H4 (cell line): ENCODE measurements around the gene SLBP. TPM values are rescaled to one million over a fixed set of nuclear protein-coding genes. Genes with fewer than 3 reads are reported as not detected.

ENCODE experiments used
- DNase-seq: peaks from one replicate; pipeline ENCODE4 v3.0.0-alpha.2; 2015; ENCODE audit warnings: low spot score
- total RNA-seq: library from RNA; depleted of rRNA; stranded (reverse); fragments of >200 nt; shearing (Covaris generic); gene quantifications from 2 replicates; pipeline ENCODE4 v1.2.3, GENCODE V29; 2014

Gene SLBP
- total RNA-seq, 1 experiment from 2014 or later: 185 TPM

DNA sequence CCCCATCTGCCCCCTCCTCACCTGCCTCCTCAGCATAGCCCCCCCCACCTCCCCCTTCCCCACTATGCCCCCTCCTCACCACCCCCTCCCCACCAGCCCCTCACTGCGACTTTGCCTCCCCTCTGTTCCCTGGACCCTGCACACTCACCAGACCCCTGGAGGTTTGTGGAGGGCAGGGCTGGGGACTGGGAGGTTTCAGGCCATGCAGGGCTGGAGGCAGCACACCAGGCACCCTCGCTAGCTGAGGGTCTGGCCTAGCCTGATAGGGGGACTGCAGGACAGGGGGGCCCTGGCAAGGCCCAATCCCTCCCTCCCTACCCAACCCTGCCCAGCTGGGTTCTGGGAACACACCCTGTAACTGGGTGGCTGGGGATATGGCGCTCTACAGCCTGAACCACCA is 37.3 kb upstream of the SLBP start:
- no peak for DNase-seq

DNA sequence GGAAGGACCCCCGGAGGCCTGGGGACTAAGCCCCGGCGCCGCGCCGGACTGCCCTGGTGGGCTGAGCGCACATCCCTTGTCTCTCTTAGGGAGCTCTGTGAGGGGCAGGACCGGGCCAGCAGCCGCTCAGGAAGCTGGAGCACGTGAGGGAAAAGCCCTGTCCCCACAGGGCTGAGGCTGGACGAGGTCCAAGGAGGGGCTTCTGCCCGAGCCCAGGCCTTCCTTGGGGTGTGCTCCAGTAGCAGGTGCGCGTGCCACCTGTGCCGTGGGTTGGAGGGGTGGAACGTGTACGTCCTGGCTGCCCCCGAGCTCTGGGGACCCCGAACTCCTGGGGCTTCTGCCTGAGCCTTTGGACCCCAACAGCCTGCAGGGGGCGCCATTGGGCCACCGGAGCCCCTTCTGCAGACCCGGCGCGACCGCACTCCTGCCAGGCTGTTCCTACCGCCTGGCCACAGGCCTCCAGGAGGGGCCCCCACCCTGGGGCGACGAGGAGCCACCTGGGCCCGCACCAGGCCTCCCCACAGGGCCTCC is 36.4 kb upstream of the SLBP start:
- DNase-seq: peak; percentile 70

DNA sequence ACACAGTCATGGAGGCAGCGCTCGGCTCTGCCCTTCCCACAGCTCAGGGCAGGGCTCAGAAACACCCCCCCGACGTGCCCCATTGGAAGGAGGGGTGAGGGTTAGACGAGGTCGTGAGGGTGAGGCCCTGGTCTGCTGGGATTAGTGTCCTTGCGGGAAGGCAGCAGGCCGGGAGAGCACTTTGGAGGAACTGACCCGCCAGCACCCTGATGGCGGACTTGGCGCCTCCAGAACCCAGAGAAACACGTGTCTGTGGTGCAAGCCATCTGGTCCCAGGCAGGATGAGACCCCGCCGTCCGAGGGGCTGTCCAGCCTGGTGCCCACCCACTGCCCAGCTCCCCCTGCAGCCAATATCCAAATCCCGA is 35.5 kb upstream of the SLBP start:
- no peak for DNase-seq

DNA sequence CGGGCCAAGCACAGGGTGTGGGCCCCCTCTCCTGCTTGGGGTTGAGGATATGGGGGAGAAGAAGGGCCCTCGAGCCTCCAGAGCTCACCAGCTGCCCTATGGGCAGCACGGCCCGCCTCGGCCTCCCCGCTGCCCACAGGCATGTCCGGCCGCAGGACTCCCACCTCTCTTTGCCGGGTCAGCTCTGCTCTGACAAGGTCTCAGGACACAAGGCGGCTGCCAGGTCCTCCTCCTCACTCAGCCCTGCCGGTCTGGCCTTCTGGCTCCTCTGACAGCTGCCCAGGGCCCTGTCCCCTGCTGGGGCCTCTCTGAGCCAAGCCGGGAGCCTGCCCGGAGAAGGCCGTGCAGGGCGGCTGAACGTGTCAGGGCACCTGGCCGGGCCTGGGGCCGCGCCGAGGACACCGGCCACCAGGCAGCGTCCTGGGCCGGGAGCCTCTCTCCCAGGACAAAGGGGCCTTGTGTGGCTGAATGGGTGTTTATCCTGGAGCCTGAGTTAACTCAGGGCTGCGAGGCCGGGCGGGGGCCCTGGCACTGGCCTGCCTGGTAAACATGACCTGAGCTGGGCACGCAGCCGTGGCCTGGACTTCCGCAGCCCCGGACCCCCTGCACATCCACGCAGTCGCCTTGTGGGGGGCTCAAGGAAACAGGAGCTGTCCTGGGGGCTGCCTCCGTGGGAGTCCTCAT is 34.9 kb upstream of the SLBP start:
- DNase-seq: no peak

DNA sequence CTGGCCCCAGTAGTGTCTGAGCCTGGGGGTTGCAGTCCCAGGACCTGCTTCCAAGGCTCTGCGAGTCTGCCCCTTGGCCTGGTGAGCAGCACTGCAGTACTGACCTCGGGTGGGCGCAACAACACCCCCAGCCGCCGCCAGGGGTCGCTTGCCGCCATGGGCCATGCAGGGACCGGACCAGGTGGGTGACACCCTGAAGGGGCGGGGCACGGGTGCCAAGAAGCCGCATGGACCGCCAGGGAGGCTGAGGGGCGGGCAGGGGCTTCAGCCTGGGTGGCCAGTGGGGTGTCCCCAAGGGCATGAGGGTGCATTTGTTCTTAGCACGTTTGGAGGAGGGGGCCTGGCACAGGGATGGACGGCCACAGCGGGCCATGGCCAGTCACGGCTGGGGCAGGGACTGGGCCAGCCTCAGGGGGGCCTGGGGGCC is 34.2 kb upstream of the SLBP start:
- peak; percentile 65 for DNase-seq

DNA sequence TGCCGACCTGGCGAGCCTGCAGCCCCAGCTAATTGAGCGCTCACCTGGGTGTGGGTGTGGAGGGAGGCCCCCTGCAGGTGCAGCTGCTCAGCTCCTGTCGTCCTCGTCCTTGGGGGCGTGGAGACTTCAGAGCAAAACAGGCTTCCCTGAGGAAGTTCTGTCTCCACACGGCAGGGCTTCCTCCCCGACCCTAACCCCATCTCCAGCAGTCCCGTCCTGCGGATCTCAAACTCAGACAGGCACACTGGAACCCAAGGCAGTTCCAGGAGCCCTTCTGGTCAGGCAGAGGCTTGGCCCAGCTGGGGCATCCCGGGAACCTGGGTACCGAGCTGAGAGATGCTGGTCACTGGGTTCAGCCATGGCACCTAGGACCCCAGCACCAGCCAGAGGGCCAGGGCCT is 33.6 kb upstream of the SLBP start:
- no peak for DNase-seq

DNA sequence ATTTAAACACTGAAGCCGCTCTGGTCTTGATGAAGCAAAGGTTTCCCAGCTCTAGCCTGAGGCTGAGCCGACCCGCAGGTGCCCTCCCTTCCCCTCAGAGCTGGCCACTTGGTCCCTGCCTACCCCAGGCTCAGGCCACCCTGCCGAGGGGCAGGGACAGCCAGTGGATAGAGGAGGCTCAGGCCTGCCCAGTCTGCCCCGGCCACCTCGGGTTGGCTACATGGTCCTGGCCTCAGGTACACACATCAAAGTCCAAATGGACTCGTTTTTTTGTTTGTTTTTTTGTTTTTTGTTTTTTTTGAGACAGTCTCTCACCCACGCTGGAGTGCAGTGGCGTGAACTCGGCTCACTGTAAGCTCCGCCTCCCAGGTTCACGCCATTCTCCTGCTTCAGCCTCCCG is 33.0 kb upstream of the SLBP start:
- no peak for DNase-seq

DNA sequence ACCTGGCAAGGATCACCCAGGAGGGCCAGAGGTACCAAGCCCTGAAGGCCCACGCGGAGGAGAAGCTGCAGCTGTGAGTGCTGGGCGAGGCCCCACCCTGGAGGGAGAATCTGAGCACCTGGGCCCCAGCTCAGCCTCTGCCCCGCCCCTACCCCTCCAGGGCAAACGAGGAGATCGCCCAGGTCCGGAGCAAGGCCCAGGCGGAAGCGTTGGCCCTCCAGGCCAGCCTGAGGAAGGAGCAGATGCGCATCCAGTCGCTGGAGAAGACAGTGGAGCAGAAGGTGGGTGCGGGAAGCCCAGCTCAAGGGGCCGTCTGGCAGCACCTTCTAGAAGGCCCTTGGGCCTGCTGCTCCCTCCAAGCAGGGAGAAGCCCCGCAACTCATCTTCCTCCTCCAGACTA is 32.4 kb upstream of the SLBP start:
- no peak for DNase-seq

DNA sequence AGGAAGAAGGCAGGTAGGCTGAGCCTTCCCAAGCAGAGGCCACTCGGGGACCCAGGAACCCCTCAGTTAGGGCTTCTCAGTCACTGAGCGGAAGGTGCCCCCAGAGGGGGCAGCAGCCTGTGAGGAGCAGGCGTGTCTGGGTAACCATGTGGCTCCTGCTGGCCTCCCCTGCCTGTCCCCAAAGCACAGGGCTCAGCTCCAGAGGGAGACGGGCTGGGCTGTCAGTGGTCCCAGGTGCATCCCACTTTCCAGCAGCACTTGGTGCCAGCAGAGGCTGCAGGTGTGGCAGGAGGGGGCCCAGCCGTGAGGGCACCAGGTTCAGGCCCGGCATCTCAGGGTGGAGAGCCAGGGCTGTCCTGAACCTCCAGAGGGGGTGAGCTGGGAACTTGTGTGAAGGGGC is 31.9 kb upstream of the SLBP start:
- DNase-seq: no peak

DNA sequence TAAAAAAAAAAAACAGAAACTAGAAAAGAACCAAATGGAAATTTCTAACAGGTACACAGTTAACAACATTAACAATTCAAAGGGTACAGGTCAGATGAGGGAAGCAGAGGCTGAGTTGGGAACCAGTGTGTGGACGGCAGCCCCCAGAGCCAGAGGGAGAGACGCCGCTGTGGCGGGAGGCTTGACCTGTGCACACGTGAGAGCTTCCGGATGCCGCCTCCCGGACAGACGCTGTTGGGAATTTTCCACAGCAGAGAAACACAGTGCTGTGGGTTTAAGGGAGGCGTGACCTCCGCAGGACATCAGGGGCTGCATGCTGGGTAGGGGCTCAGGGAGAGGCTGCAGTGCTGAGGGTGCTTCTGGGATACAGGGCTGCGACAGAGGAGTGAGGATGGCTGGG is 31.4 kb upstream of the SLBP start:
- no peak for DNase-seq

DNA sequence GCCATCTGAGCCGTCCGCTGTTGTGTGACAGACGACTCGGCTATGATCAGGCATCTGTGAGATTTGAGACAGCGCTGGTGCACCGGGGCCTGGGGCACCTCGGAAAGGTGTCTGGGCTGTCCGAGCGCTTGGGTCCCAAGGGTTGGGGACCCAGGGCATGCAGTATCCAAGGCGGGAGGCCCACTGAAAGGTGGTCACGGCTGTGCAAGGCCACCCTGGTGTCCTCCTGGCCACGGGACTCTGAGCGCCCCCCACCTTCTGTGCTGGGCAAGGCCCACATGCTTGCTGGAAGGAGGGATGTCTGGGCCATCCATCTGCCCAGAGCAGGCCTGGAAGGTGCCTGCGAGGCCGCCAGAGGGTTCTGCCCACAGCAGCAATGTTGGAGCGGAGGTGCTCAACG is 29.1 kb upstream of the SLBP start:
- no peak for DNase-seq

DNA sequence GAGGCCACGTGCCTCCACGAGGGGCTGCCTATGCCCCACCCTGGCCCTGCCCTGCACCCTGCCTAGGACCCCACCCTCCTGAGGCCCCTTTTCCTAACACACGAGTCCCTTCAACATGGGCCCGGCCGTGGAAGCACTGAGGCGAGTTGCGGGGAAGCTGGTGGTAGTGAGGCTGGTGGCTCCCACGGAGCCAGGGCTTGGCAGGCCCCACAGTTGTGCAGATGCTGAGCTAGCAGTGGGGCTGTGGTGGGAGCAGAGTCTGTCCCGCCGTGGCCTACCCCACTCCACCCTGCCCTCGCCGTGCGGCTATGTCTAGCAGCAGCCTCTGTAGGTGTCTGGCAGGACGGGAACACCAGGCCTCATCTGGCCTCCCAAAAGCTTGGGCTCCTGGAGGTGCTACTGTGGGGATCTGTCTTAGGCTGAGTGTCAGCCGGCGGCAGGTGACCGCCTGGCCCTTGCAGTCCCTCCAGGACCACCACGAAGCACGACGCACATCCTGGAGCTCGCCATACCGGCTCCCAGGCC is 28.0 kb upstream of the SLBP start:
- DNase-seq: no peak

DNA sequence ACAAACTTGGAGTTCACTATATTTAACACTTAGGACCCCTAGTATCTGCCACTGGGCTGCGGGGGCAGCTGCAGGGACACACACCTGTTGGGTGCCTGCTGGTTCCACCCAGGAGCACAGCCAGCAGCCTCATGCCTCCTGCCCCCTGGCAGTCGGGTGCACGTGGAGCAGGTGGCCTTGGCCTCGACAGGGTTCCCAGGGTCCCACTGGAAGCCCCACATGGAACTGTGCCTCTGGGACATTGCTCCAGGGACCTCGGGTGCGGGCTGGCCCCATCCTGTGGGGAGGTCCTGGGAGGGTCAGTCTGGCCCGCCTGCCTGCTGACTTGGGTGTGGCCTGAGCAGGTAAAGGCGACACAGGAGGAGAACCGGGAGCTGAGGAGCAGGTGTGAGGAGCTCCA is 27.2 kb upstream of the SLBP start:
- DNase-seq: no peak

DNA sequence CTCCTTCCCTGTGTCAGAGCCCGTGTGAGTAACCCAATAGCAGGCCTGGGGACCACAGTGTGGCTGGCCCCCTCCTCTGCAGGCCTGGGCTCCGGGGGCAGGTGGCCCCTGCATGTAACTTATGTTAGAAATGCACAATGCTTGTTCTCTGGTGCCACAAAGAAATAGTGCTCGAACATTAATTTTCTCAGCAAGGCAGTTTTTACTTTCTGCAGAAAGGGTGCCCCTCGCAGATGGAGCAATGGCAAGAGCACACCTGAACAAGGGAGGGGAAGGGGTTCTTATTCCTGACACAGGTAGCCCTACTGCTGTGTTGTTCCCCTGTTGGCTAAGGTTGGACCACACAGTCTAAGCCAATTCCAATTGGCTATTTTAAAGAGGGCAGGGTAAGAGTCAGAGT is 26.3 kb upstream of the SLBP start:
- no peak for DNase-seq

DNA sequence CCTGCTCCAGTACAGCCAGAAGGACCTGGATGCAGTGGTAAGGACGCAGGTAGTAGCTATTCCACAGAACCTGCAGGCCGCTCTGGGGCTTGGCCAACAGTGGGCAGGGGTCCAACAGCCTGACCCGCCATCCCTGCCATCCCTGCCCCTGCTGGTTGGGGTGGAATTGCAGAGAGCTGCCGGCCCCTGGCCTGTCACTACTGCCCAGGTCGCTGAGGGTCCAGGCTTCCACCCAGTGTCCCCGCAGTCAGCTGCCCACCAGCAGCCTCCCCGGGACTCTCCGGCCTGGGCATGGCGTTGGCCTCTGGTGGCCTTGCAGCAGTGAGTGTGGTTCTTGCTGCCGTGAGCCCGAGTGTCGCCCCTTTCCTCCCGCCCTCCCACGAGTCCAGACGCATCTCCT is 25.5 kb upstream of the SLBP start:
- DNase-seq: no peak

DNA sequence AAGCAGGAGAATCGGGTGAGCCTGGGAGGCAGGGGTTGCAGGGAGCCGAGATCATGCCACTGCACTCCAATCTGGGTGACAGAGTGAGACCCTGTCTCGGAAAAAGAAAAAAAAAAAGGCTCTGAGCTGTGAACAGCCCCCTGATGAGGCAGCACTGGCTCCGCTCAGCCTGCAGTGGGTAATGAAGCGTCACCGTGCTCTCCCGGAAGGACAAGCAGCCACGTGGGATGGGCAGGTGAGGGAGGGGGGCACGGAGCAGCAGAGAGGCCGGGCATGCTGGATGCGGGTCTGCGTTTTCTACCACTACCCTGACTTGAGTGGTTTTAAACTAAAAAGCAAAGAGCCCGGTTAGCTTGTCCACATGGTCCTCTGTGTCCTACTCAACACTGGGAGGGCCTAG is 24.7 kb upstream of the SLBP start:
- no peak for DNase-seq

DNA sequence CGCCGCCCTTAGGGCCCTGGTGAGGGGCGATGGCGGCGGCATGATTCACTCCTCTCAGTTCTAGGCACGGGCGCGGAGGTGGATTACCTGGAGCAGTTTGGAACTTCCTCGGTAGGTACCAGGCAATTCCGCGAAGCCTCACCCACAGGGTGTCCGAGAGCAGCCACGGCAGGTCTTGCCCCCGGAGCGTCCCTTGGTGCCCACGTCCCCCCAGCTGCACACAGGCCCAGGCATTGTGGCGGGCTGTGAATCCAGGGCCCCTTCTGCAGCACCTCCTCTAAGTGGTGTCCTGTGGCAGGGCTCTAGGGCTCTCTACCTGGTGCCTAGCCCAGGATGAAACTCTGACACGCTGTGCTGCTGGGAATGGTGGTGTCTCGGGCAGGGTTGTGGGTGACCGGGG is 23.1 kb upstream of the SLBP start:
- no peak for DNase-seq

DNA sequence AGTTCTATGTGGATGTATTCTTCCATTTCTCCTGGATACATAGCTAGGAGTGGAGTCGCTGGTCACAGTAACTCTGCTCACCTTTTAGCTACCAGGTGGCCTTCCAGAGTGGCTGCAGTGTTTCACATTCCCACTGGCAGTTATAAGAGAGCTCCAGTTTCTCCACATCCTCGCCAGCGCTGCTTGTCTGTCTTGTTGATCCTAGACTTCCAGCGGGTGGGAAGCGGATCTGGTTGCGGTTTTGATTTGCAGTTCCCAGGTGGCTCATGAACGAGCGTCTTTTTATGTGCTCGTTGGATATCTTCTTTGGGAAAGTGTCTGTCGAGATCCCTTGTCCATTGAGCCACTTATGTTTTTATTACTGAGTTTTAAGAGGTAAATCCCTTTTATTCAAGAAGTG is 20.8 kb upstream of the SLBP start:
- no peak for DNase-seq

DNA sequence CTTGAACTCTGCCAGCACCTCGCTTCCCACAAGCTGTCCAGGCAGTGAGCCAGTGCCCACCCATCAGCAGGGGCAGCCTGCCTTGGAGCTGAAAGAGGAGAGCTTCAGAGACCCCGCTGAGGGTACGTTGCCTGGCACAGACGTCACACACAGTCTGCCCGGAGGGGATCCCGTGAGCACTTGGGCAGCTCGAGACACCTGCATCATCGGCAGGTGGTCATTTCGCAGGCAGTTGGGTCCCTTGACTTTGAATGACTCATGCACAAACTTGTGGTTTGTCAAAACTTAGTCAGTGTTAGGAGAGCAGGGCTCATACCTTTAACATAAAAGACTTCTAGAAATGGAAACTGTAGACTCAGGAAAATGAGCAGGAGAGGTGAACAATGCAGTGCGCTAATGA is 19.1 kb upstream of the SLBP start:
- no peak for DNase-seq

DNA sequence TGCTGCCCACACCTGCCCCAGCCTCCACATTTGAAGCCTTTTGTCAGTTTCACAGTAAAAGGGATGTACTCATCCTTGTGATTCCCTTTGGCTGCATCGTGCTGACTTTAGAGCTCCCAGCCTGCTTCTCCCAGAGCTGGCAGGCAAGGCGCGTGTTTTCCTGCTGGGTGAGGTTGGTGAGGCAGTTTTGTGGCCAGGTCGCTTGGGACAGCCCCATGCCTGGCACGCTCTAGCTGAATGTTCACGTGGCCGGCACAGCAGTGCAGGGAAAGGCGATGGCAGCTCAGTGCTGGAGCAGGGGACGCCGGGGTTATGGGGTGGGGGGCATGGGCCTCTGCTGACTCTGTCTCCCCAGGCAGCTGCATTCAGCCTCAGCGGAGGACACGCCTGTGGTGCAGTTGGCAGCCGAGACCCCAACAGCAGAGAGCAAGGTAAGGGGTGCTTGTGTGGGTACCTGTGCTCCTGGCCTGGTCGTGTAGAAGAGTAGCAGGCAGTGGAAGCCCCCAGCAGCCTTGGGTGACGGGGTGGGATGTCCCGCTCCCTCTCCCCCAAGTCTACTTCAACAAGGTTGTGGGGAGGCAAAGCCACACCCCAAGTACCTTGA is 18.5 kb upstream of the SLBP start:
- no peak for DNase-seq

DNA sequence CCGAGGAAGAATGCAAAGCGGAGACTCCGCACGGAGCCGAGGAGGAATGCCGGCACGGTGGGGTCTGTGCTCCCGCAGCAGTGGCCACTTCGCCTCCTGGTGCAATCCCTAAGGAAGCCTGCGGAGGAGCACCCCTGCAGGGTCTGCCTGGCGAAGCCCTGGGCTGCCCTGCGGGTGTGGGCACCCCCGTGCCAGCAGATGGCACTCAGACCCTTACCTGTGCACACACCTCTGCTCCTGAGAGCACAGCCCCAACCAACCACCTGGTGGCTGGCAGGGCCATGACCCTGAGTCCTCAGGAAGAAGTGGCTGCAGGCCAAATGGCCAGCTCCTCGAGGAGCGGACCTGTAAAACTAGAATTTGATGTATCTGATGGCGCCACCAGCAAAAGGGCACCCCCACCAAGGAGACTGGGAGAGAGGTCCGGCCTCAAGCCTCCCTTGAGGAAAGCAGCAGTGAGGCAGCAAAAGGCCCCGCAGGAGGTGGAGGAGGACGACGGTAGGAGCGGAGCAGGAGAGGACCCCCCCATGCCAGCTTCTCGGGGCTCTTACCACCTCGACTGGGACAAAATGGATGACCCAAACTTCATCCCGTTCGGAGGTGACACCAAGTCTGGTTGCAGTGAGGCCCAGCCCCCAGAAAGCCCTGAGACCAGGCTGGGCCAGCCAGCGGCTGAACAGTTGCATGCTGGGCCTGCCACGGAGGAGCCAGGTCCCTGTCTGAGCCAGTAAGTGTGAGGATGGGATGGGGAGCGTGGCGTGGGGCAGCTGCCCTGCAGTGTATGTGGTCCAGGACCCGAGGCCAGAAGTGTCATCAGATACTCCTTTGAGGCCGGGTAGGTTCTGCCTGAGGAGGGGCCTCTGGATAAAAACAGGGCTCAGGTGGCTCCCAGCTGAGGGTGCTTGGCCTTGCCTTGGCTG is 16.2 kb upstream of the SLBP start:
- no peak for DNase-seq
